Vagina (tissue), 2 donors: ENCODE results near the gene THPO. TPM values are rescaled to one million over a fixed set of nuclear protein-coding genes. Genes with fewer than 3 reads are reported as not detected.

ENCODE experiments used
- DNase-seq, 2 donors: peaks; one replicate each; pipeline ENCODE4 v3.0.0-alpha.2; 2017; ENCODE audit errors: extremely low spot score in 2 of 2
- H3K27ac ChIP-seq: fragments of 200-600 bp; sonication (generic); one replicate; pipeline ENCODE4 v1.5.1; 2019
- H3K27me3 ChIP-seq: fragments of 200-600 bp; sonication (generic); one replicate; pipeline ENCODE4 v1.5.1; 2019
- H3K36me3 ChIP-seq, 2 donors: fragments of 200-600 bp; sonication (generic); one replicate each; pipeline ENCODE4 v1.5.1; 2017 to 2019
- H3K4me1 ChIP-seq: fragments of 200-600 bp; sonication (generic); one replicate; pipeline ENCODE4 v1.5.1; 2019
- H3K4me3 ChIP-seq, 2 donors: fragments of 200-600 bp; sonication (generic); 1 replicate in 1 of 2; 2 replicates in 1 of 2; pipeline ENCODE4 v1.5.1; 2016 to 2019
- H3K9me3 ChIP-seq: fragments of 200-600 bp; sonication (generic); one replicate; pipeline ENCODE4 v1.5.1; 2019
- POLR2A ChIP-seq, 2 donors: fragments of 450-650 bp; IDR thresholded peaks; one replicate each; pipeline ENCODE4 v1.6.1; 2017; ENCODE audit warnings: antibody characterized with exemption in 2 of 2, mild to moderate bottlenecking in 2 of 2, moderate library complexity in 2 of 2
- POLR2AphosphoS5 ChIP-seq, 2 donors: sonication (generic); formaldehyde crosslinking; IDR thresholded peaks; one replicate each; pipeline ENCODE4 v1.9.0; 2017; ENCODE audit warnings: antibody characterized with exemption in 2 of 2, mild to moderate bottlenecking in 2 of 2, low read depth in 1 of 2; ENCODE audit not compliant: insufficient read depth in 1 of 2
- intact Hi-C: fragments of 100-400 bp; cut with DNase I; formaldehyde crosslinking; loops from one replicate; pipeline ENCODE4 v1.15.1; 2023
- total RNA-seq: library from RNA; depleted of rRNA; stranded (reverse); fragments of >200 nt; gene quantifications from one replicate; pipeline ENCODE4 v1.2.3, GENCODE V29; 2016
- TF ChIP-seq, protein P1 (sequence below), 3 experiments: fragments of 450-650 bp in 2 of 3; fragments of 200-600 bp in 1 of 3; sonication (generic) in 1 of 3; IDR thresholded peaks; one replicate each; pipeline ENCODE4 v1.5.1; 2017 to 2019; ENCODE audit warnings: antibody characterized with exemption in 3 of 3, mild to moderate bottlenecking in 2 of 3, moderate library complexity in 2 of 3

Gene THPO
- total RNA-seq, 1 donor from 2014 or later: 0.74 TPM

DNA sequence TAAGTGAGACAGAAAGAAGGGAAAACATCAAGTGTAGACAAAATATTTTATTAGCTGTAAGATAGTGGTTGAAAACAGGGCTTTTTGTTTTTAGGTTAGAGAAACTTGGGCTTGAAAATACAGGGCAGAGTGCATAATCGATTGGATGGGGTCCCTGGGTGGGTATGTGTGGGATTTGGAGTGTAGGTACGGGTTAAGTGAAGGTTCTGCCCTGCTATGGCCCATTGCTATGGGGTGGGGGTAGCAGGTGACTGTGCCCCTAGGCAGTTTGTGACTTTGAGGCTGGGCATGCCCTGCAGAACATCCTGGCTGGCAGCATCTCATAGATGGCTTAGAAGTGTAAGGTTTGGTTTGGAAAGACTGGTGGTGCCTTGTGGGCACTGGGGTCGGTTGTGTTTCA is 44.3 kb downstream of the THPO start:
- TF ChIP-seq POLR2AphosphoS5 (IDR thresholded peaks at IDR 0.05; ENCODE audit: insufficient read depth in 1 of 2, low read depth in 1 of 2) (no peak), POLR2A (IDR thresholded peaks at IDR 0.05) (no peak)
- TF ChIP-seq, protein P1, sequence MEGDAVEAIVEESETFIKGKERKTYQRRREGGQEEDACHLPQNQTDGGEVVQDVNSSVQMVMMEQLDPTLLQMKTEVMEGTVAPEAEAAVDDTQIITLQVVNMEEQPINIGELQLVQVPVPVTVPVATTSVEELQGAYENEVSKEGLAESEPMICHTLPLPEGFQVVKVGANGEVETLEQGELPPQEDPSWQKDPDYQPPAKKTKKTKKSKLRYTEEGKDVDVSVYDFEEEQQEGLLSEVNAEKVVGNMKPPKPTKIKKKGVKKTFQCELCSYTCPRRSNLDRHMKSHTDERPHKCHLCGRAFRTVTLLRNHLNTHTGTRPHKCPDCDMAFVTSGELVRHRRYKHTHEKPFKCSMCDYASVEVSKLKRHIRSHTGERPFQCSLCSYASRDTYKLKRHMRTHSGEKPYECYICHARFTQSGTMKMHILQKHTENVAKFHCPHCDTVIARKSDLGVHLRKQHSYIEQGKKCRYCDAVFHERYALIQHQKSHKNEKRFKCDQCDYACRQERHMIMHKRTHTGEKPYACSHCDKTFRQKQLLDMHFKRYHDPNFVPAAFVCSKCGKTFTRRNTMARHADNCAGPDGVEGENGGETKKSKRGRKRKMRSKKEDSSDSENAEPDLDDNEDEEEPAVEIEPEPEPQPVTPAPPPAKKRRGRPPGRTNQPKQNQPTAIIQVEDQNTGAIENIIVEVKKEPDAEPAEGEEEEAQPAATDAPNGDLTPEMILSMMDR (IDR thresholded peaks at IDR 0.05): no peak
- peaks cover 37% of the 10 kb centered on the region for H3K4me1 ChIP-seq
- intact Hi-C loops: loop anchor here (10.0 kb wide), 1 partner anchor 149 kb away; the partner anchor contains the start of gene ABCF3
- H3K4me3 ChIP-seq: no peak overlapping the region
- no peaks in the 10 kb centered on the region for H3K27me3 ChIP-seq
- DNase-seq: no peak
- H3K27ac ChIP-seq: peak overlapping the region; percentile 0
- peaks cover 0 to 63% of the 10 kb centered on the region in 2 donors for H3K36me3 ChIP-seq
- no peaks in the 10 kb centered on the region for H3K9me3 ChIP-seq

DNA sequence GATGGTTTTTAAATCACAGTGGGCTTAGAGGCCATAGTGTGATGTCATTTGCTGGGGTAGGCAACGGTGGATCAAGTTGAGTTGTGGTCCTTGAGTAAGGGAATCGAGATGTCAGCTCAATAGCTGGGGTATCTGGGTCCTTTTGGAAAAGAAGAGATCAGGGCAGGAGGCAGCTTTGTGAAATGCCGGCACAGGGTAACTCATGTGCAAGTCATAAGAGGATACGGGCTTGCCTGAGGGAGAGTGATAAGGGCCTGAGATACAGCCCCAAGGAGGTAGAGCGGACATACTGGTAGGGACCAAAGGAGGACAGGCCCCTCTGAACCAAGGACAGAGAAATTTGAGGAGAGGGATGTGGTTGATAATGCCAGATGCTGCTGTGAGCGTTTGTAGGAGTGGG is 44.8 kb downstream of the THPO start:
- no peak overlapping the region for H3K4me3 ChIP-seq
- H3K9me3 ChIP-seq: no peaks in the 10 kb centered on the region
- DNase-seq: no peak
- peaks cover 32% of the 10 kb centered on the region for H3K4me1 ChIP-seq
- no peaks in the 10 kb centered on the region for H3K27me3 ChIP-seq
- H3K36me3 ChIP-seq: peaks cover 0 to 68% of the 10 kb centered on the region in 2 donors
- peak overlapping the region; percentile 47 for H3K27ac ChIP-seq
- intact Hi-C loops: loop anchor here (10.0 kb wide), 1 partner anchor 148 kb away; the partner anchor contains the start of gene ABCF3
- TF ChIP-seq, protein P1 (IDR thresholded peaks at IDR 0.05): no peak
- TF ChIP-seq POLR2A (IDR thresholded peaks at IDR 0.05) (no peak), POLR2AphosphoS5 (IDR thresholded peaks at IDR 0.05; ENCODE audit: insufficient read depth in 1 of 2, low read depth in 1 of 2) (no peak)

DNA sequence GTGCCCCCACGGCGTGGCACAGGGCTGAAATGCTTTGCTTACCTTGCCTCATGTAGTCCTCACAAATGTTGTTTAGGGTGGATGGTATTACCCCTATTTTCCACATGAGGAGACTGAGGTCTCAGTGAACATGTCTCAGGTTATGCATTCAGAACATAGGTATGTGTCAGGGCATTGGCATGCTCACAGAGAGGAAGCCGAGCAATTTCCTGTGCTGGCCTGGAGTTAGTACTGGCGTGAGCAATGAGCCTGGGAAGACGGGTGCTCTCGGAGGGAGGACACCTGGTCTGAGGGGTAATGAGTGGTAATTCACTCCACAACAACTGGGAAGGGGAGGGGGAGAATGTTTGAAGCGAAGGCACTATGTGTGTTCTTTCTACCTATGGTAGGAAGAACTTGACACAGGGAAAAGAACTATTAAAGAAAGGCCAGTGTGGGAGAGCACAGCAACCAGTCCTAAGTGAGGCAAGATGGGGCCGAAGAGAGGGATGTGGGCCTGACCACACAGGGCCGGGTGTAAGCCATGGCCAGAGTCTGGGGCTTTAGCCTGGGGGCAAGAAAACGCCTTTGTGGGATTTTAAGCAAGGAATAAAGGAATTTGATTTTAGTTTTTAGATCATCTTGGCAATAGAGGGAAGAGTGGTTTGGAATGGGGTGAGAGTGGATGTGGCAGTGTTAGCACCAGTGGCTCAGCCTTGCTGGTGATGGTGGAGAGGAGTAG is 45.5 kb downstream of the THPO start:
- peaks cover 25% of the 10 kb centered on the region for H3K4me1 ChIP-seq
- no peak for DNase-seq
- TF ChIP-seq POLR2A (IDR thresholded peaks at IDR 0.05) (no peak), POLR2AphosphoS5 (IDR thresholded peaks at IDR 0.05; ENCODE audit: insufficient read depth in 1 of 2, low read depth in 1 of 2) (no peak)
- TF ChIP-seq, protein P1 (IDR thresholded peaks at IDR 0.05): no peak
- no peaks in the 10 kb centered on the region for H3K27me3 ChIP-seq
- intact Hi-C loops: loop anchor here (10.0 kb wide), 1 partner anchor 148 kb away; the partner anchor contains the start of gene ABCF3
- peaks cover 4 to 75% of the 10 kb centered on the region in 2 donors for H3K36me3 ChIP-seq
- no peak overlapping the region for H3K4me3 ChIP-seq
- H3K27ac ChIP-seq: peak overlapping the region; percentile 47
- H3K9me3 ChIP-seq: no peaks in the 10 kb centered on the region

- intact Hi-C loops: no loop called here
- H3K27ac ChIP-seq: no peak overlapping the region
- H3K9me3 ChIP-seq: no peaks in the 10 kb centered on the region
Measured at GRCh38 chr3:184328516-184328915, 49.5 kb downstream of the THPO start.

More at GRCh38 chr3:184328516-184328915, 49.5 kb downstream of the THPO start:
- no peaks in the 10 kb centered on the region for H3K4me1 ChIP-seq
- no peak for TF ChIP-seq POLR2A (IDR thresholded peaks at IDR 0.05)
- no peak for TF ChIP-seq POLR2AphosphoS5 (IDR thresholded peaks at IDR 0.05; ENCODE audit: insufficient read depth in 1 of 2, low read depth in 1 of 2)
- TF ChIP-seq, protein P1 (IDR thresholded peaks at IDR 0.05): no peak
- H3K4me3 ChIP-seq: no peak overlapping the region
- H3K27me3 ChIP-seq: no peaks in the 10 kb centered on the region
- no peak for DNase-seq
- H3K36me3 ChIP-seq: peaks cover 22 to 100% of the 10 kb centered on the region in 2 donors
